H1 (cell line): Measurements from ENCODE around the gene DIAPH1. TPM values are rescaled to one million over a fixed set of nuclear protein-coding genes. Genes with fewer than 3 reads are reported as not detected.

Source experiments
- CTCF ChIA-PET: fragments of 300-600 bp; sonication (Branson Sonifier 250); formaldehyde crosslinking; loops from one replicate; lab custom pipeline; 2021; ENCODE audit not compliant: partially characterized antibody; lab: Charles Lee
- POLR2A ChIA-PET: fragments of 300-600 bp; sonication (Branson Sonifier 250); formaldehyde crosslinking; loops from one replicate; lab custom pipeline; 2021; ENCODE audit warnings: inconsistent platforms; ENCODE audit not compliant: partially characterized antibody; lab: Charles Lee
- DNase-seq, 2 experiments: peaks; one replicate each; pipeline versions ENCODE4 v3.0.0 to v3.0.0-alpha.2; 2010 to 2022; ENCODE audit warnings: low spot score in 2 of 2, low read depth in 1 of 2, mixed read lengths in 1 of 2
- FAIRE-seq: peaks from 2 replicates; lab custom pipeline; 2011; peaks lifted over from hg19 to GRCh38; lab: Jason Lieb, UNC
- H2AFZ ChIP-seq: 2 replicates; pipeline ENCODE4 v1.8.1; 2012; ENCODE audit warnings: low read length, inconsistent platforms
- H2AK5ac ChIP-seq: 2 replicates; pipeline ENCODE4 v1.6.1; 2013; ENCODE audit warnings: low read depth, low read length
- H2BK120ac ChIP-seq: replicated peaks from 2 replicates; pipeline ENCODE3; 2013; ENCODE audit warnings: low read depth, low read length, inconsistent platforms
- H2BK12ac ChIP-seq: 2 replicates; pipeline ENCODE4 v1.6.1; 2013; ENCODE audit warnings: low read depth, low read length
- H2BK15ac ChIP-seq: 2 replicates; pipeline ENCODE4 v1.6.1; 2013; ENCODE audit warnings: low read length
- H2BK20ac ChIP-seq: 2 replicates; pipeline ENCODE4 v1.6.1; 2013; ENCODE audit warnings: low read length
- H2BK5ac ChIP-seq: 2 replicates; pipeline ENCODE4 v1.6.1; 2013; ENCODE audit warnings: low read depth, low read length
- H3K14ac ChIP-seq: 2 replicates; pipeline ENCODE4 v1.6.1; 2013; ENCODE audit warnings: inconsistent platforms; ENCODE audit not compliant: insufficient read length
- H3K18ac ChIP-seq: 2 replicates; pipeline ENCODE4 v1.6.1; 2013; ENCODE audit warnings: low read length; ENCODE audit errors: extremely low read depth
- H3K23ac ChIP-seq: 2 replicates; pipeline ENCODE4 v1.6.1; 2013; ENCODE audit warnings: inconsistent platforms; ENCODE audit not compliant: insufficient read length
- H3K23me2 ChIP-seq: 2 replicates; pipeline ENCODE4 v1.6.1; 2013; ENCODE audit warnings: low read depth, low read length
- H3K27ac ChIP-seq: 2 replicates; pipeline ENCODE4 v1.6.1; 2011; ENCODE audit warnings: low read depth, low read length, inconsistent platforms
- H3K27me3 ChIP-seq, 4 experiments: replicated peaks in 1 of 4; 1 replicate in 1 of 4; 2 replicates in 3 of 4; pipeline versions ENCODE4 v1.6.1 to v1.8.1; 2011 to 2013; ENCODE audit warnings: low read length in 3 of 4, mild to moderate bottlenecking in 3 of 4, inconsistent platforms in 2 of 4, mixed read lengths in 2 of 4, moderate library complexity in 1 of 4; ENCODE audit not compliant: control insufficient read depth in 3 of 4, insufficient read depth in 3 of 4; ENCODE audit errors: extremely low read depth in 1 of 4
- H3K36me3 ChIP-seq, 4 experiments: 2 replicates each; pipeline versions ENCODE4 v1.6.1 to v1.8.1; 2011 to 2013; ENCODE audit warnings: mild to moderate bottlenecking in 4 of 4, low read length in 3 of 4, moderate library complexity in 2 of 4, control low read depth in 1 of 4, inconsistent platforms in 1 of 4; ENCODE audit not compliant: insufficient read depth in 4 of 4, control insufficient read depth in 2 of 4
- H3K4ac ChIP-seq: replicated peaks from 2 replicates; pipeline ENCODE3; 2013; ENCODE audit warnings: low read length, low read depth, mixed read lengths, inconsistent platforms; ENCODE audit not compliant: insufficient read length
- H3K4me1 ChIP-seq, 4 experiments: replicated peaks in 1 of 4; 1 replicate in 1 of 4; 2 replicates in 3 of 4; pipeline versions ENCODE4 v1.6.1 to v1.8.1; 2011 to 2013; ENCODE audit warnings: low read length in 3 of 4, inconsistent platforms in 2 of 4, mixed read lengths in 1 of 4; ENCODE audit not compliant: insufficient read depth in 4 of 4, control insufficient read depth in 3 of 4
- H3K4me2 ChIP-seq, 2 experiments: 2 replicates each; pipeline versions ENCODE4 v1.6.1 to v1.8.1; 2011 to 2013; ENCODE audit warnings: low read depth in 2 of 2, low read length in 2 of 2, control low read depth in 1 of 2, inconsistent platforms in 1 of 2, mild to moderate bottlenecking in 1 of 2; ENCODE audit not compliant: insufficient read depth in 1 of 2
- H3K4me3 ChIP-seq, 4 experiments: fragments of 200-600, 300-600 bp in 1 of 4; sonication (generic), shearing (Covaris generic), sonication (Bioruptor Twin) in 1 of 4; 2 replicates each; pipeline versions ENCODE4 v1.5.1 to v1.8.1; 2011 to 2016; ENCODE audit warnings: low read length in 4 of 4, low read depth in 3 of 4, control low read depth in 2 of 4, inconsistent platforms in 2 of 4, mild to moderate bottlenecking in 2 of 4, mixed read lengths in 1 of 4, moderate library complexity in 1 of 4; ENCODE audit not compliant: insufficient read depth in 2 of 4; ENCODE audit errors: extremely low read depth in 1 of 4
- H3K56ac ChIP-seq: replicated peaks from 2 replicates; pipeline ENCODE3; 2013; ENCODE audit warnings: low read depth, mild to moderate bottlenecking, mixed read lengths, low read length, inconsistent platforms; ENCODE audit not compliant: insufficient read length
- H3K79me1 ChIP-seq: 2 replicates; pipeline ENCODE4 v1.6.1; 2013; ENCODE audit warnings: low read depth, low read length, control low read depth
- H3K79me2 ChIP-seq, 2 experiments: 2 replicates each; pipeline versions ENCODE4 v1.6.1 to v1.8.1; 2012 to 2013; ENCODE audit warnings: low read length in 2 of 2, mild to moderate bottlenecking in 2 of 2, inconsistent platforms in 1 of 2; ENCODE audit not compliant: insufficient read depth in 2 of 2, control insufficient read depth in 1 of 2
- H3K9ac ChIP-seq, 4 experiments: replicated peaks in 1 of 4; 1 replicate in 1 of 4; 2 replicates in 3 of 4; pipeline versions ENCODE4 v1.6.1 to v1.8.1; 2011 to 2013; ENCODE audit warnings: low read depth in 3 of 4, low read length in 3 of 4, control low read depth in 2 of 4, mild to moderate bottlenecking in 2 of 4, moderate library complexity in 2 of 4, inconsistent platforms in 1 of 4; ENCODE audit errors: extremely low read depth in 1 of 4
- H3K9me3 ChIP-seq, 2 experiments: 2 replicates each; pipeline versions ENCODE4 v1.6.1 to v1.8.1; 2012 to 2013; ENCODE audit warnings: mild to moderate bottlenecking in 2 of 2, moderate library complexity in 2 of 2, control low read depth in 1 of 2, inconsistent platforms in 1 of 2, low read depth in 1 of 2, low read length in 1 of 2, mixed read lengths in 1 of 2; ENCODE audit not compliant: insufficient read depth in 2 of 2
- H4K20me1 ChIP-seq, 2 experiments: replicated peaks in 1 of 2; 2 replicates each; pipeline versions ENCODE3 to v1.8.1; 2011 to 2013; ENCODE audit warnings: inconsistent platforms in 2 of 2, low read length in 2 of 2, mild to moderate bottlenecking in 1 of 2; ENCODE audit not compliant: insufficient read depth in 2 of 2, control insufficient read depth in 1 of 2
- H4K5ac ChIP-seq: 2 replicates; pipeline ENCODE4 v1.6.1; 2013; ENCODE audit warnings: low read length, low read depth, mixed read lengths, inconsistent platforms; ENCODE audit not compliant: insufficient read length
- H4K8ac ChIP-seq: 2 replicates; pipeline ENCODE4 v1.8.0; 2013; ENCODE audit warnings: mild to moderate bottlenecking, moderate library complexity, low read length, inconsistent platforms; ENCODE audit not compliant: insufficient read depth; ENCODE audit errors: extremely low read depth
- H4K91ac ChIP-seq: replicated peaks from 2 replicates; pipeline ENCODE3; 2013; ENCODE audit warnings: low read length, mixed read lengths, inconsistent platforms; ENCODE audit not compliant: insufficient read length
- BACH1 ChIP-seq: IDR thresholded peaks from 2 replicates; pipeline ENCODE4 v1.6.1; 2012; ENCODE audit warnings: low read length, improper control_type of control experiment
- CHD1 ChIP-seq: IDR thresholded peaks from 2 replicates; pipeline ENCODE4 v1.6.1; 2012; ENCODE audit warnings: low read depth, low read length, improper control_type of control experiment
- CTBP2 ChIP-seq: IDR thresholded peaks from 2 replicates; pipeline ENCODE4 v1.7.0; 2011; ENCODE audit warnings: borderline replicate concordance, mild to moderate bottlenecking, moderate library complexity, mixed read lengths, low read length; ENCODE audit not compliant: insufficient read depth, insufficient read length
- GTF2F1 ChIP-seq: IDR thresholded peaks from 2 replicates; pipeline ENCODE4 v1.6.1; 2012; ENCODE audit warnings: low read depth, low read length, improper control_type of control experiment, borderline replicate concordance
- KDM4A ChIP-seq: IDR thresholded peaks from one replicate; pipeline ENCODE4 v1.7.1; 2012; ENCODE audit warnings: low read depth, mild to moderate bottlenecking, moderate library complexity, low read length, inconsistent platforms; ENCODE audit not compliant: severe bottlenecking
- NANOG ChIP-seq: IDR thresholded peaks from 2 replicates; pipeline ENCODE4 v1.6.1; 2011; ENCODE audit warnings: low read length, low read depth, mild to moderate bottlenecking, inconsistent platforms; ENCODE audit not compliant: insufficient read depth, poor library complexity, severe bottlenecking
- RNF2 ChIP-seq: fragments of 200-900, 300-1000 bp; sonication (generic); IDR thresholded peaks from 2 replicates; pipeline ENCODE4 v1.7.1; 2016; ENCODE audit warnings: borderline replicate concordance, low read depth, mild to moderate bottlenecking, antibody characterized with exemption, low read length; ENCODE audit not compliant: poor library complexity, severe bottlenecking; ENCODE audit errors: missing control alignments
- polyA plus RNA-seq, 7 experiments: library from polyadenylated mRNA; depleted of rRNA in 3 of 7; stranded (reverse) in 5 of 7; unstranded in 2 of 7; fragments of >200 nt in 5 of 7; fragments of 200-250 nt in 2 of 7; gene quantifications; 1 replicate in 5 of 7; 2 replicates in 1 of 7; 4 replicates in 1 of 7; pipeline versions ENCODE4 v1.2.1 to v1.2.3, GENCODE V29; 2011 to 2013; ENCODE audit warnings: missing spikeins in 2 of 7, mixed read lengths in 2 of 7
- total RNA-seq: library from RNA; stranded (reverse); fragmentation: NEBNext Ultra II Directional; extraction: Animal tissue kit (Norgen Biotek cat#: 25700); gene quantifications from 2 replicates; pipeline ENCODE4 v1.2.1, GENCODE V29; 2021

DIAPH1 gene
- total and polyA plus RNA-seq, 2 of the 8 experiments (the other 6 are each of a cell fraction or from before 2014, with no cell fraction given): 61.2 to 114 TPM

- H3K4me1 ChIP-seq: peaks cover 0 to 4% (median 3%) of the 10 kb centered on the region in 4 experiments; a peak in 1 of 7 replicates
- H3K27ac ChIP-seq: no peak overlapping the region
- H2BK20ac ChIP-seq: no peak overlapping the region
- H3K9ac ChIP-seq: peak overlapping the region in 1 of 4 experiments; percentile 3; a peak in 2 of 7 replicates
- no peak overlapping the region for H4K91ac ChIP-seq
- H4K5ac ChIP-seq: no peak overlapping the region
- H3K79me2 ChIP-seq: no peaks in the 10 kb centered on the region; a peak in 1 of 4 replicates
- H2AFZ ChIP-seq: no peak overlapping the region
- ChIA-PET CTCF (interaction anchor here (0.7 to 11.4 kb wide), 3 partner anchors 11 to 1264 kb away, joined by 3 to 150 read pairs (median 5); no protein-coding TSS in a partner anchor), POLR2A (interaction anchor here (1.0 to 1.7 kb wide), 4 partner anchors 10 to 29 kb away, joined by 3 to 11 read pairs (median 5); partner anchors contain the start of genes HDAC3 and RELL2)
- H3K27me3 ChIP-seq: no peaks in the 10 kb centered on the region
- H3K23me2 ChIP-seq: no peaks in the 10 kb centered on the region
- peak overlapping the region in 1 of 2 experiments; percentile 1; a peak in 2 of 4 replicates for H3K4me2 ChIP-seq
- DNase-seq (no peak), FAIRE-seq (no peak)
- no peak overlapping the region for H2AK5ac ChIP-seq
- H3K36me3 ChIP-seq: peaks cover 12 to 53% (median 36%) of the 10 kb centered on the region in 4 experiments; a peak in 7 of 8 replicates
- H3K9me3 ChIP-seq: no peaks in the 10 kb centered on the region
- no peaks in the 10 kb centered on the region for H3K79me1 ChIP-seq
- H3K56ac ChIP-seq: no peak overlapping the region
- no peak overlapping the region for H3K14ac ChIP-seq
- no peak overlapping the region for H2BK120ac ChIP-seq
- H2BK12ac ChIP-seq: no peak overlapping the region
- no peak overlapping the region for H3K4ac ChIP-seq
- H3K18ac ChIP-seq: no peak overlapping the region
- no peaks in the 10 kb centered on the region for H4K20me1 ChIP-seq
- no peak overlapping the region for H3K23ac ChIP-seq
- no peak overlapping the region for H2BK15ac ChIP-seq
- no peak overlapping the region for H4K8ac ChIP-seq
- no peak overlapping the region for H2BK5ac ChIP-seq
- no peak overlapping the region for H3K4me3 ChIP-seq
- TF ChIP-seq RNF2 (no peak), CHD1 (no peak), BACH1 (no peak), KDM4A (no peak), NANOG (no peak), GTF2F1 (no peak), CTBP2 (no peak)
Measured at GRCh38 chr5:141623186-141623585, 4.4 kb upstream of the DIAPH1 start.
